ENCODE data around the gene ZNF71.
"Not testable (repeated sequence)": the region's sequence is repeated elsewhere in the genome, so short reads cannot be mapped to it uniquely, and the experiment has no call there.

ZNF71 gene

GRCh38 chr19:56623006-56623405, 27.9 kb downstream of the ZNF71 start:
- DNase-seq, result no peak

- DNase-seq, result no peak
Observed at GRCh38 chr19:56625708-56626107, 30.6 kb downstream of the ZNF71 start.

- no peak for DNase-seq
Observed at GRCh38 chr19:56633021-56633420, 37.9 kb downstream of the ZNF71 start.

- peak; percentile 21 to 27 for DNase-seq
Observed at GRCh38 chr19:56637976-56638555, 43.0 kb downstream of the ZNF71 start.

GRCh38 chr19:56639217-56639616, 44.1 kb downstream of the ZNF71 start:
- no peak for DNase-seq

GRCh38 chr19:56642711-56643459, 47.8 kb downstream of the ZNF71 start, which contains the start of gene SMIM17:
SMIM17 (plus strand) TSS chr19:56643159; CDS start chr19:56645668, 2,509 bp downstream.
- DNase-seq, result no peak

GRCh38 chr19:56643460-56643955, 48.4 kb downstream of the ZNF71 start:
- DNase-seq, result no peak

- no peak for DNase-seq
Observed at GRCh38 chr19:56654151-56654550, 59.0 kb downstream of the ZNF71 start.

GRCh38 chr19:56660381-56661107, 65.4 kb downstream of the ZNF71 start:
- DNase-seq, result no peak

GRCh38 chr19:56661248-56661647, 66.1 kb downstream of the ZNF71 start:
- no peak for DNase-seq

GRCh38 chr19:56663931-56664500, 68.9 kb downstream of the ZNF71 start:
- DNase-seq, result no peak

- DNase-seq, result no peak
Observed at GRCh38 chr19:56664511-56664910, 69.4 kb downstream of the ZNF71 start.

GRCh38 chr19:56667311-56667870, 72.3 kb downstream of the ZNF71 start:
- DNase-seq, result no peak

GRCh38 chr19:56668676-56669075, 73.6 kb downstream of the ZNF71 start:
- DNase-seq, result no peak

- DNase-seq, result no peak
Observed at GRCh38 chr19:56670401-56670960, 75.4 kb downstream of the ZNF71 start.

GRCh38 chr19:56670961-56671612, 76.0 kb downstream of the ZNF71 start:
- no peak for DNase-seq

- peak; percentile 76 to 87 for DNase-seq
Observed at GRCh38 chr19:56671613-56671994, 76.5 kb downstream of the ZNF71 start, which contains the start of gene ZNF835. ZNF835 (minus strand) TSS chr19:56671757; CDS start chr19:56665198, 6,559 bp downstream.

GRCh38 chr19:56672610-56673009, 77.5 kb downstream of the ZNF71 start:
- DNase-seq, result not testable (repeated sequence)

Measured in inflammatory macrophage treated with lipopolysaccharide for 1 hour (primary cell).